Sigmoid colon (tissue), 3 donors: ENCODE data around the gene RAP2A.

Experiments
- POLR2A ChIP-seq, 2 donors: fragments of 450-650 bp; IDR thresholded peaks; one replicate each; pipeline ENCODE4 v1.6.1; 2016; ENCODE audit warnings: antibody characterized with exemption in 2 of 2, mild to moderate bottlenecking in 2 of 2, moderate library complexity in 2 of 2
- TF ChIP-seq, protein P1 (sequence below), 4 experiments: fragments of 450-650 bp in 3 of 4; fragments of 200-600 bp in 1 of 4; IDR thresholded peaks; one replicate each; pipeline ENCODE4 v1.5.1; 2016 to 2019; ENCODE audit warnings: antibody characterized with exemption in 4 of 4, mild to moderate bottlenecking in 3 of 4, moderate library complexity in 2 of 4

DNA sequence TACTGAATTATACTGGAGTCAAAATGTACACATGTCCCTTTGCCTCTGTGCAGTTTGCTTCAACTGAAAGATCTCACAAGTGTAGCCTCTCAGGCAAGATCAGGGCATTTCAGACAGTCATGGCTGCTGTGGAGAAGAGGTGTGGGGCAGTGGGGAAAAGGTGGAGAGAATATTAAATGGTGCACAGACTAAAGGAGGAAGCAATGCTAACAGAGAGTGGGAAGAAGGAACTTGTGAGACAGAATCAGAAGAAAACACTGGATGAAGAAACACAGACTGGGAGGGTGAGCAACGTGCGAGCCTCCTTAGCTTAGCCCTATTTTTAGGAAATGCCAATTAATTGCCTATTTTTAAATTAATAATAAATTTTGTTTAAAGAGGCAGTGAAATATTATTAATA, 49.6 kb upstream of the RAP2A start:
- TF ChIP-seq, protein P1, sequence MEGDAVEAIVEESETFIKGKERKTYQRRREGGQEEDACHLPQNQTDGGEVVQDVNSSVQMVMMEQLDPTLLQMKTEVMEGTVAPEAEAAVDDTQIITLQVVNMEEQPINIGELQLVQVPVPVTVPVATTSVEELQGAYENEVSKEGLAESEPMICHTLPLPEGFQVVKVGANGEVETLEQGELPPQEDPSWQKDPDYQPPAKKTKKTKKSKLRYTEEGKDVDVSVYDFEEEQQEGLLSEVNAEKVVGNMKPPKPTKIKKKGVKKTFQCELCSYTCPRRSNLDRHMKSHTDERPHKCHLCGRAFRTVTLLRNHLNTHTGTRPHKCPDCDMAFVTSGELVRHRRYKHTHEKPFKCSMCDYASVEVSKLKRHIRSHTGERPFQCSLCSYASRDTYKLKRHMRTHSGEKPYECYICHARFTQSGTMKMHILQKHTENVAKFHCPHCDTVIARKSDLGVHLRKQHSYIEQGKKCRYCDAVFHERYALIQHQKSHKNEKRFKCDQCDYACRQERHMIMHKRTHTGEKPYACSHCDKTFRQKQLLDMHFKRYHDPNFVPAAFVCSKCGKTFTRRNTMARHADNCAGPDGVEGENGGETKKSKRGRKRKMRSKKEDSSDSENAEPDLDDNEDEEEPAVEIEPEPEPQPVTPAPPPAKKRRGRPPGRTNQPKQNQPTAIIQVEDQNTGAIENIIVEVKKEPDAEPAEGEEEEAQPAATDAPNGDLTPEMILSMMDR (IDR thresholded peaks at IDR 0.05): no peak
- TF ChIP-seq POLR2A (IDR thresholded peaks at IDR 0.05): no peak
